OCI-LY7 (cell line): ENCODE data around the gene ARHGAP42. TPM values are rescaled to one million over a fixed set of nuclear protein-coding genes. Genes with fewer than 3 reads are reported as not detected.

Source experiments
- BruUV-seq: library from RNA; stranded (reverse); fragments of 400-500 nt; replicated peaks from 2 replicates; lab custom pipeline; 2021; lab: Mats Ljungman, UMichigan
- CTCF ChIA-PET: fragments of 300-600 bp; sonication (Branson Sonifier 250); formaldehyde crosslinking; loops from one replicate; lab custom pipeline; 2022; ENCODE audit warnings: antibody characterized with exemption; ENCODE audit not compliant: unreplicated experiment; lab: Charles Lee
- POLR2A ChIA-PET: fragments of 300-600 bp; sonication (Branson Sonifier 250); formaldehyde crosslinking; loops from one replicate; lab custom pipeline; 2022; ENCODE audit warnings: antibody characterized with exemption; lab: Charles Lee
- DNase-seq: peaks from one replicate; pipeline ENCODE4 v3.0.0-alpha.2; 2015; ENCODE audit warnings: low spot score
- H2AFZ ChIP-seq: fragments of 200-600 bp; sonication (generic), shearing (Covaris generic); 2 replicates; pipeline ENCODE4 v1.6.1; 2014; ENCODE audit warnings: mild to moderate bottlenecking, antibody characterized with exemption, low read length, moderate library complexity
- H3K27ac ChIP-seq: fragments of 200-600 bp; sonication (generic); 2 replicates; pipeline ENCODE4 v1.5.1; 2014; ENCODE audit warnings: mixed run types, low read depth, mild to moderate bottlenecking, moderate library complexity, low read length, inconsistent platforms; ENCODE audit not compliant: poor library complexity, severe bottlenecking
- H3K36me3 ChIP-seq: fragments of 200-600 bp; sonication (generic); 2 replicates; pipeline ENCODE4 v1.6.1; 2014; ENCODE audit warnings: mild to moderate bottlenecking, antibody characterized with exemption, low read length, moderate library complexity, mixed read lengths; ENCODE audit not compliant: insufficient read depth
- H3K4me1 ChIP-seq: fragments of 200-600 bp; sonication (generic); 2 replicates; pipeline ENCODE4 v1.5.1; 2014; ENCODE audit warnings: mild to moderate bottlenecking, low read length; ENCODE audit not compliant: insufficient read depth, poor library complexity, severe bottlenecking
- H3K4me2 ChIP-seq: fragments of 200-600 bp; sonication (generic); 2 replicates; pipeline ENCODE4 v1.6.1; 2014; ENCODE audit warnings: mild to moderate bottlenecking, low read length
- H3K4me3 ChIP-seq: fragments of 200-600 bp; sonication (generic); 2 replicates; pipeline ENCODE4 v1.5.1; 2014; ENCODE audit warnings: mild to moderate bottlenecking, low read depth, low read length; ENCODE audit not compliant: poor library complexity, severe bottlenecking
- H3K79me2 ChIP-seq: fragments of 200-600 bp; sonication (generic); 2 replicates; pipeline ENCODE4 v1.6.1; 2016; ENCODE audit warnings: low read depth, mild to moderate bottlenecking, low read length, moderate library complexity, mixed read lengths; ENCODE audit not compliant: insufficient read depth
- H3K9me2 ChIP-seq: fragments of 200-600 bp; sonication (generic); 2 replicates; pipeline ENCODE4 v1.6.1; 2016; ENCODE audit warnings: mild to moderate bottlenecking, low read length, mixed read lengths; ENCODE audit not compliant: insufficient read depth
- H3K9me3 ChIP-seq: fragments of 200-600 bp; sonication (generic); 2 replicates; pipeline ENCODE4 v1.6.1; 2014; ENCODE audit warnings: mild to moderate bottlenecking, mixed run types, low read length, mixed read lengths
- H4K20me1 ChIP-seq: fragments of 200-600 bp; sonication (generic); 2 replicates; pipeline ENCODE4 v1.6.1; 2014; ENCODE audit warnings: mild to moderate bottlenecking, antibody characterized with exemption, low read length, moderate library complexity, mixed read lengths; ENCODE audit not compliant: insufficient read depth
- EZH2phosphoT487 ChIP-seq: fragments of 200-600 bp; sonication (generic); IDR thresholded peaks from 2 replicates; pipeline ENCODE4 v1.6.1; 2018; ENCODE audit warnings: low read depth, borderline replicate concordance, mild to moderate bottlenecking, mixed run types, antibody characterized with exemption, low read length, moderate library complexity, mixed read lengths
- intact Hi-C: fragments of 100-400 bp; cut with micrococcal nuclease; formaldehyde crosslinking; loops from one replicate; pipeline ENCODE4 v1.10.0; 2022; ENCODE audit not compliant: unreplicated experiment
- total RNA-seq, 2 experiments: library from RNA; depleted of rRNA in 1 of 2; stranded (reverse); fragments of >200 nt in 1 of 2; shearing (Covaris generic) in 1 of 2; gene quantifications; 2 replicates each; pipeline ENCODE4 v1.2.3, GENCODE V29; 2014 to 2022
- TF ChIP-seq, protein P1 (sequence below): fragments of 200-600 bp; sonication (generic); conservative IDR thresholded peaks from 2 replicates; pipeline ENCODE4 v1.5.1; 2014; ENCODE audit warnings: mild to moderate bottlenecking, antibody characterized with exemption, low read length, moderate library complexity, mixed read lengths

The ARHGAP42 gene
- total RNA-seq, 2 experiments from 2014 or later, result not detected

DNA sequence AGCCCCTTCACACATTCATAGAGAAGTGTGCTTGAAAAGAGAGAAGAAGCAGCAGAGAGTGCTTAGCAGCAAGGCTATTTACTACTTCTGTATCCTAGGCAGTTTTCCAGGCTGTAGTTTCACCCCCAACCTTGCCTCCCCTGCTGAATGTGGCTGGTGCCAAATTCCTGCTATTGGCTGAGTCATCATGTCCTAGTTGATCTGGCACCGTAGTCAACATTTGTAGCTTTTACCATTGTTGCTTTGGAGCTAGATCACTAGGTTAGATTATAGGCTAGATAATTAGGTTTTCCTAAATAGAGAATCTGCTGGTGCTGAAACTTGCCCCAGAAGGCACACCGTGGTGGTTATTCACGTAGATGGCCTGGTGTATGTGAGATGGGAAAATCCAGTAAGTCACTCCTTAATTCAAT is 32.7 kb downstream of the ARHGAP42 start:
- Histone ChIP-seq H3K4me3 (no peak overlapping the region), H3K27ac (no peak overlapping the region), H3K4me1 (no peaks in the 10 kb centered on the region), H4K20me1 (no peaks in the 10 kb centered on the region), H2AFZ (no peak overlapping the region), H3K9me2 (no peaks in the 10 kb centered on the region), H3K79me2 (no peaks in the 10 kb centered on the region), H3K9me3 (no peaks in the 10 kb centered on the region), H3K36me3 (no peaks in the 10 kb centered on the region), H3K4me2 (no peak overlapping the region)
- DNase-seq, result no peak
- CTCF ChIA-PET, result no interaction called here
- TF ChIP-seq, protein P1, sequence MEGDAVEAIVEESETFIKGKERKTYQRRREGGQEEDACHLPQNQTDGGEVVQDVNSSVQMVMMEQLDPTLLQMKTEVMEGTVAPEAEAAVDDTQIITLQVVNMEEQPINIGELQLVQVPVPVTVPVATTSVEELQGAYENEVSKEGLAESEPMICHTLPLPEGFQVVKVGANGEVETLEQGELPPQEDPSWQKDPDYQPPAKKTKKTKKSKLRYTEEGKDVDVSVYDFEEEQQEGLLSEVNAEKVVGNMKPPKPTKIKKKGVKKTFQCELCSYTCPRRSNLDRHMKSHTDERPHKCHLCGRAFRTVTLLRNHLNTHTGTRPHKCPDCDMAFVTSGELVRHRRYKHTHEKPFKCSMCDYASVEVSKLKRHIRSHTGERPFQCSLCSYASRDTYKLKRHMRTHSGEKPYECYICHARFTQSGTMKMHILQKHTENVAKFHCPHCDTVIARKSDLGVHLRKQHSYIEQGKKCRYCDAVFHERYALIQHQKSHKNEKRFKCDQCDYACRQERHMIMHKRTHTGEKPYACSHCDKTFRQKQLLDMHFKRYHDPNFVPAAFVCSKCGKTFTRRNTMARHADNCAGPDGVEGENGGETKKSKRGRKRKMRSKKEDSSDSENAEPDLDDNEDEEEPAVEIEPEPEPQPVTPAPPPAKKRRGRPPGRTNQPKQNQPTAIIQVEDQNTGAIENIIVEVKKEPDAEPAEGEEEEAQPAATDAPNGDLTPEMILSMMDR, result no peak
- TF ChIP-seq EZH2phosphoT487, result no peak
- POLR2A ChIA-PET, result no interaction called here
- no TSS peak for BruUV-seq
- intact Hi-C loops, result no loop called here

GRCh38 chr11:100726680-100727079 is 39.6 kb downstream of the ARHGAP42 start:
- Histone ChIP-seq H4K20me1 (no peaks in the 10 kb centered on the region), H3K79me2 (no peaks in the 10 kb centered on the region), H3K4me1 (no peaks in the 10 kb centered on the region), H3K9me2 (no peaks in the 10 kb centered on the region), H3K4me3 (no peak overlapping the region), H3K4me2 (no peak overlapping the region), H3K36me3 (no peaks in the 10 kb centered on the region), H2AFZ (no peak overlapping the region), H3K9me3 (no peaks in the 10 kb centered on the region), H3K27ac (no peak overlapping the region)
- ChIA-PET POLR2A (interaction anchor here (0.5 kb wide), 1 partner anchor 98 kb away, joined by 3 read pairs; no protein-coding TSS in a partner anchor), CTCF (no interaction called here)
- intact Hi-C loops, result no loop called here
- no peak for DNase-seq
- BruUV-seq, result no TSS peak
- TF ChIP-seq, protein P1, result no peak
- no peak for TF ChIP-seq EZH2phosphoT487

DNA sequence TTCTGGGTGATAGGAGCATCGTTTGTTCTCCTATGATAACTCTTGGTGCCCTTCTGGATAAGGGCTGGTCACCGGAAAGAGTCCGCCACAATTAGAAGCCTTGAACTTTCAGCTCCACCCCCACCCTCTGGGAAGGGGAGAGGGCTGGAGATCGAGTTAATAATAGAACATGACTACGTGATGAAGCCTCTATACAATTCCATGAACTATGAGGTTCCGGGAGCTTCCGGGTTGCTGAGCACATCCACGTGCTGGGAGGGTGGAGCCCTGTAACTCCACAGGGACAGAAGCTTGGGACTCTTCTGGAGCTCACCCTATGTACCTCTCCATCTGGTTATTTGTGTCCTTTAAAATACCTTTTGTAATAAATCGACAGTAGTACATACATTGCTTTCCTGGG is 40.3 kb downstream of the ARHGAP42 start:
- no peak overlapping the region for H3K4me2 ChIP-seq
- no peak overlapping the region for H2AFZ ChIP-seq
- TF ChIP-seq EZH2phosphoT487, result no peak
- TF ChIP-seq, protein P1, result no peak
- CTCF ChIA-PET, result no interaction called here
- no peak for DNase-seq
- H3K9me3 ChIP-seq, result no peaks in the 10 kb centered on the region
- no peaks in the 10 kb centered on the region for H3K36me3 ChIP-seq
- no peaks in the 10 kb centered on the region for H3K79me2 ChIP-seq
- H3K9me2 ChIP-seq, result no peaks in the 10 kb centered on the region
- H3K4me3 ChIP-seq, result no peak overlapping the region
- H4K20me1 ChIP-seq, result no peaks in the 10 kb centered on the region
- no TSS peak for BruUV-seq
- H3K27ac ChIP-seq, result no peak overlapping the region
- intact Hi-C loops, result no loop called here
- no peaks in the 10 kb centered on the region for H3K4me1 ChIP-seq
- POLR2A ChIA-PET, result no interaction called here
